HL-60 (cell line): Measurements from ENCODE around the gene CPVL.

Experiments used
- GABPA ChIP-seq: IDR thresholded peaks from 2 replicates; pipeline ENCODE4 v1.6.1; 2012; ENCODE audit warnings: low read depth
- POLR2AphosphoS5 ChIP-seq: IDR thresholded peaks from 2 replicates; pipeline ENCODE4 v1.6.1; 2012; ENCODE audit warnings: low read depth
- TF ChIP-seq, protein P1 (sequence below): IDR thresholded peaks from one replicate; pipeline ENCODE4 v1.5.1; 2011; ENCODE audit warnings: low read length, control low read depth, inconsistent platforms; ENCODE audit not compliant: insufficient read depth
- TF ChIP-seq, protein P2 (sequence below): IDR thresholded peaks from 2 replicates; pipeline ENCODE4 v1.6.1; 2012; ENCODE audit warnings: low read depth; ENCODE audit not compliant: insufficient replicate concordance

DNA sequence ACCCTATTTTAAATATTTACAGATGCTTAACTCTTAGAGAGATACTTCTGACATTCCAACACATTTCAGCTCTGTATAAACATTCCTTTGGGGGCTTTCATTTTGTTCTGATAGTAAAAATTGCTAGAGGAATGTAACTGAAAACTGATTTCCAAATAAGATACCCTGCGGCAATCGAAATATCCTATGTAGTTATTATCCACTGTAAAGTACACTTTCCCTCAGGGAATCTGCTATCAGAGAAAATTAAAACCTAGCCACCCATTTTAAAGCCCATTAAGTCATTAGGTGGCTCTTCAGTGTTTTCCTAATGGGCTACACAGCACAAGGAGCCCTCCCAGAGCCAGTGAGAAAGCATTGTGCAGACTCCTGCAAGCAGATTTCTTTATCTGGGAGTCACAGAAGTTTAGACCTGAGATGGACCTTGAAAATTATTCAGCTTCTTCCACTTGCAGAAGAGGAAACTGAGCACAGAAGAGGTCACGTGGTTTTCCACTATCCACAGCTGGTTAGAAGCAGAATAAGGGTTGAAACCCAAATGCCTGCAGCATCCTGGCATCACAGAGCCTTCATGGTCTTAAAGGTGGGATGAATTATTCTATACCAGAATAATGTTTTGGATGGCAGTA lies 12.6 kb upstream of the CPVL start:
- TF ChIP-seq, protein P1, sequence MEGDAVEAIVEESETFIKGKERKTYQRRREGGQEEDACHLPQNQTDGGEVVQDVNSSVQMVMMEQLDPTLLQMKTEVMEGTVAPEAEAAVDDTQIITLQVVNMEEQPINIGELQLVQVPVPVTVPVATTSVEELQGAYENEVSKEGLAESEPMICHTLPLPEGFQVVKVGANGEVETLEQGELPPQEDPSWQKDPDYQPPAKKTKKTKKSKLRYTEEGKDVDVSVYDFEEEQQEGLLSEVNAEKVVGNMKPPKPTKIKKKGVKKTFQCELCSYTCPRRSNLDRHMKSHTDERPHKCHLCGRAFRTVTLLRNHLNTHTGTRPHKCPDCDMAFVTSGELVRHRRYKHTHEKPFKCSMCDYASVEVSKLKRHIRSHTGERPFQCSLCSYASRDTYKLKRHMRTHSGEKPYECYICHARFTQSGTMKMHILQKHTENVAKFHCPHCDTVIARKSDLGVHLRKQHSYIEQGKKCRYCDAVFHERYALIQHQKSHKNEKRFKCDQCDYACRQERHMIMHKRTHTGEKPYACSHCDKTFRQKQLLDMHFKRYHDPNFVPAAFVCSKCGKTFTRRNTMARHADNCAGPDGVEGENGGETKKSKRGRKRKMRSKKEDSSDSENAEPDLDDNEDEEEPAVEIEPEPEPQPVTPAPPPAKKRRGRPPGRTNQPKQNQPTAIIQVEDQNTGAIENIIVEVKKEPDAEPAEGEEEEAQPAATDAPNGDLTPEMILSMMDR, result no peak
- TF ChIP-seq, protein P2, sequence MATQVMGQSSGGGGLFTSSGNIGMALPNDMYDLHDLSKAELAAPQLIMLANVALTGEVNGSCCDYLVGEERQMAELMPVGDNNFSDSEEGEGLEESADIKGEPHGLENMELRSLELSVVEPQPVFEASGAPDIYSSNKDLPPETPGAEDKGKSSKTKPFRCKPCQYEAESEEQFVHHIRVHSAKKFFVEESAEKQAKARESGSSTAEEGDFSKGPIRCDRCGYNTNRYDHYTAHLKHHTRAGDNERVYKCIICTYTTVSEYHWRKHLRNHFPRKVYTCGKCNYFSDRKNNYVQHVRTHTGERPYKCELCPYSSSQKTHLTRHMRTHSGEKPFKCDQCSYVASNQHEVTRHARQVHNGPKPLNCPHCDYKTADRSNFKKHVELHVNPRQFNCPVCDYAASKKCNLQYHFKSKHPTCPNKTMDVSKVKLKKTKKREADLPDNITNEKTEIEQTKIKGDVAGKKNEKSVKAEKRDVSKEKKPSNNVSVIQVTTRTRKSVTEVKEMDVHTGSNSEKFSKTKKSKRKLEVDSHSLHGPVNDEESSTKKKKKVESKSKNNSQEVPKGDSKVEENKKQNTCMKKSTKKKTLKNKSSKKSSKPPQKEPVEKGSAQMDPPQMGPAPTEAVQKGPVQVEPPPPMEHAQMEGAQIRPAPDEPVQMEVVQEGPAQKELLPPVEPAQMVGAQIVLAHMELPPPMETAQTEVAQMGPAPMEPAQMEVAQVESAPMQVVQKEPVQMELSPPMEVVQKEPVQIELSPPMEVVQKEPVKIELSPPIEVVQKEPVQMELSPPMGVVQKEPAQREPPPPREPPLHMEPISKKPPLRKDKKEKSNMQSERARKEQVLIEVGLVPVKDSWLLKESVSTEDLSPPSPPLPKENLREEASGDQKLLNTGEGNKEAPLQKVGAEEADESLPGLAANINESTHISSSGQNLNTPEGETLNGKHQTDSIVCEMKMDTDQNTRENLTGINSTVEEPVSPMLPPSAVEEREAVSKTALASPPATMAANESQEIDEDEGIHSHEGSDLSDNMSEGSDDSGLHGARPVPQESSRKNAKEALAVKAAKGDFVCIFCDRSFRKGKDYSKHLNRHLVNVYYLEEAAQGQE, result no peak
- TF ChIP-seq POLR2AphosphoS5 (no peak), GABPA (no peak)
